Lower leg skin (tissue), 3 donors: ENCODE data around the gene ZNF710.

ENCODE experiments used
- CTCF ChIP-seq, 3 donors: fragments of 450-650 bp; IDR thresholded peaks; one replicate each; pipeline ENCODE4 v1.5.1; 2016; ENCODE audit warnings: antibody characterized with exemption in 3 of 3, mild to moderate bottlenecking in 3 of 3, moderate library complexity in 2 of 3
- POLR2A ChIP-seq, 2 donors: fragments of 450-650 bp; IDR thresholded peaks; one replicate each; pipeline ENCODE4 v1.6.1; 2016 to 2017; ENCODE audit warnings: antibody characterized with exemption in 2 of 2, mild to moderate bottlenecking in 1 of 2, moderate library complexity in 1 of 2

- TF ChIP-seq CTCF (IDR thresholded peaks at IDR 0.05) = no peak
- no peak for TF ChIP-seq POLR2A (IDR thresholded peaks at IDR 0.05)
Measured at GRCh38 chr15:90124507-90124906, 123.4 kb downstream of the ZNF710 start.
